H9 (cell line): ENCODE data around the gene CDK15. TPM values are rescaled to one million over a fixed set of nuclear protein-coding genes. Genes with fewer than 3 reads are reported as not detected.
A peak's percentile ranks its signal among the peaks of the same experiment; 100 is the strongest.
"Not testable (repeated sequence)": the region's sequence is repeated elsewhere in the genome, so short reads cannot be mapped to it uniquely, and the experiment has no call there.

Source experiments
- DNase-seq: peaks from one replicate; pipeline ENCODE4 v3.0.0-alpha.2; 2017
- H2AFZ ChIP-seq: one replicate; pipeline ENCODE4 v1.6.1; 2013; ENCODE audit warnings: mild to moderate bottlenecking, low read length, control low read depth, moderate library complexity
- H2AK5ac ChIP-seq: 2 replicates; pipeline ENCODE4 v1.6.1; 2013; ENCODE audit warnings: low read length, control low read depth, mixed read lengths; ENCODE audit not compliant: insufficient read length
- H2BK120ac ChIP-seq: one replicate; pipeline ENCODE4 v1.6.1; 2013; ENCODE audit warnings: low read depth, mild to moderate bottlenecking, low read length, control low read depth, inconsistent platforms; ENCODE audit not compliant: poor library complexity, severe bottlenecking
- H2BK12ac ChIP-seq: 2 replicates; pipeline ENCODE4 v1.6.1; 2013; ENCODE audit warnings: low read length, control low read depth, mixed read lengths, low read depth; ENCODE audit not compliant: insufficient read length
- H2BK15ac ChIP-seq: 2 replicates; pipeline ENCODE4 v1.6.1; 2013; ENCODE audit warnings: low read depth, low read length, control low read depth
- H2BK20ac ChIP-seq: one replicate; pipeline ENCODE4 v1.6.1; 2013; ENCODE audit warnings: low read depth, mild to moderate bottlenecking, low read length, control low read depth, inconsistent platforms; ENCODE audit not compliant: poor library complexity, severe bottlenecking
- H2BK5ac ChIP-seq: 2 replicates; pipeline ENCODE4 v1.6.1; 2013; ENCODE audit warnings: low read length, control low read depth, mixed read lengths; ENCODE audit not compliant: insufficient read length
- H3K14ac ChIP-seq: 2 replicates; pipeline ENCODE4 v1.6.1; 2013; ENCODE audit warnings: low read length, control low read depth; ENCODE audit not compliant: insufficient read depth
- H3K18ac ChIP-seq: 2 replicates; pipeline ENCODE4 v1.6.1; 2013; ENCODE audit warnings: low read depth, mild to moderate bottlenecking, mixed read lengths, low read length, control low read depth; ENCODE audit not compliant: insufficient read length
- H3K23ac ChIP-seq: 2 replicates; pipeline ENCODE4 v1.6.1; 2013; ENCODE audit warnings: low read length, control low read depth, mixed read lengths, low read depth; ENCODE audit not compliant: insufficient read length
- H3K23me2 ChIP-seq: 2 replicates; pipeline ENCODE4 v1.6.1; 2013; ENCODE audit warnings: low read depth, mild to moderate bottlenecking, mixed read lengths, low read length, control low read depth; ENCODE audit not compliant: insufficient read length, poor library complexity, severe bottlenecking
- H3K27ac ChIP-seq: 2 replicates; pipeline ENCODE4 v1.5.1; 2013; ENCODE audit warnings: low read length, control low read depth, mixed read lengths, low read depth; ENCODE audit not compliant: insufficient read length
- H3K27me3 ChIP-seq: 2 replicates; pipeline ENCODE4 v1.6.1; 2013; ENCODE audit warnings: low read length, control low read depth, inconsistent platforms; ENCODE audit not compliant: insufficient read depth
- H3K4ac ChIP-seq: 2 replicates; pipeline ENCODE4 v1.6.1; 2013; ENCODE audit warnings: low read depth, mild to moderate bottlenecking, control low read depth, inconsistent platforms, low read length, moderate library complexity
- H3K4me1 ChIP-seq: 2 replicates; pipeline ENCODE4 v1.6.1; 2013; ENCODE audit warnings: low read length, control low read depth, inconsistent platforms; ENCODE audit not compliant: insufficient read depth
- H3K4me2 ChIP-seq: 2 replicates; pipeline ENCODE4 v1.6.1; 2013; ENCODE audit warnings: low read length, control low read depth, mixed read lengths; ENCODE audit not compliant: insufficient read length, insufficient read depth
- H3K56ac ChIP-seq: 2 replicates; pipeline ENCODE4 v1.6.1; 2013; ENCODE audit warnings: low read depth, mild to moderate bottlenecking, mixed read lengths, low read length, control low read depth; ENCODE audit not compliant: insufficient read length
- H3K79me1 ChIP-seq: 2 replicates; pipeline ENCODE4 v1.6.1; 2013; ENCODE audit warnings: low read depth, mild to moderate bottlenecking, moderate library complexity, low read length, control low read depth, inconsistent platforms; ENCODE audit not compliant: insufficient read depth, poor library complexity, severe bottlenecking
- H3K79me2 ChIP-seq: 2 replicates; pipeline ENCODE4 v1.6.1; 2013; ENCODE audit warnings: low read length, control low read depth, inconsistent platforms; ENCODE audit not compliant: insufficient read depth
- H3K9ac ChIP-seq: 2 replicates; pipeline ENCODE4 v1.6.1; 2013; ENCODE audit warnings: low read length, control low read depth, mixed read lengths; ENCODE audit not compliant: insufficient read length; ENCODE audit errors: extremely low read depth
- H3K9me3 ChIP-seq: one replicate; pipeline ENCODE4 v1.6.1; 2013; ENCODE audit warnings: low read depth, low read length, inconsistent platforms; ENCODE audit not compliant: control insufficient read depth
- H3T11ph ChIP-seq: one replicate; pipeline ENCODE4 v1.6.1; 2013; ENCODE audit warnings: mild to moderate bottlenecking, low read length, control low read depth, inconsistent platforms
- H4K20me1 ChIP-seq: one replicate; pipeline ENCODE4 v1.6.1; 2013; ENCODE audit not compliant: control insufficient read depth, insufficient read length, insufficient read depth
- H4K5ac ChIP-seq: 2 replicates; pipeline ENCODE4 v1.6.1; 2013; ENCODE audit warnings: low read depth, mild to moderate bottlenecking, mixed read lengths, low read length, control low read depth; ENCODE audit not compliant: insufficient read length
- H4K8ac ChIP-seq: replicated peaks from 2 replicates; pipeline ENCODE4 v1.6.1; 2013; ENCODE audit warnings: low read length, control low read depth, mixed read lengths, low read depth; ENCODE audit not compliant: insufficient read length
- H4K91ac ChIP-seq: 2 replicates; pipeline ENCODE4 v1.6.1; 2013; ENCODE audit warnings: low read depth, mild to moderate bottlenecking, moderate library complexity, mixed read lengths, low read length, control low read depth; ENCODE audit not compliant: insufficient read length
- H3K27ac Mint-ChIP-seq, 3 experiments: 2 replicates in 2 of 3; 3 replicates in 1 of 3; pipeline ENCODE4 v1.8.0; 2020 to 2021; ENCODE audit warnings: mixed read lengths in 3 of 3, mild to moderate bottlenecking in 1 of 3, moderate library complexity in 1 of 3
- H3K27me3 Mint-ChIP-seq: 2 replicates; pipeline ENCODE4 v1.8.0; 2021; ENCODE audit warnings: low read depth, mild to moderate bottlenecking, moderate library complexity, mixed read lengths
- H3K36me3 Mint-ChIP-seq, 3 experiments: 2 replicates in 2 of 3; 3 replicates in 1 of 3; pipeline ENCODE4 v1.8.0; 2020 to 2021; ENCODE audit warnings: low read depth in 3 of 3, mixed read lengths in 3 of 3; ENCODE audit not compliant: insufficient read depth in 1 of 3
- H3K4me1 Mint-ChIP-seq, 2 experiments: 2 replicates each; pipeline ENCODE4 v1.8.0; 2020; ENCODE audit warnings: mixed read lengths in 2 of 2
- H3K4me3 Mint-ChIP-seq, 2 experiments: 2 replicates in 1 of 2; 3 replicates in 1 of 2; pipeline ENCODE4 v1.8.0; 2020 to 2021; ENCODE audit warnings: mild to moderate bottlenecking in 2 of 2, mixed read lengths in 2 of 2, moderate library complexity in 1 of 2
- H3K9me3 Mint-ChIP-seq, 2 experiments: 2 replicates in 1 of 2; 3 replicates in 1 of 2; pipeline ENCODE4 v1.8.0; 2020; ENCODE audit warnings: mild to moderate bottlenecking in 2 of 2, mixed read lengths in 2 of 2, moderate library complexity in 1 of 2
- CTCF ChIP-seq: fragments of 200-600 bp; sonication (generic); conservative IDR thresholded peaks from 3 replicates; pipeline ENCODE4 v1.8.0; 2021; ENCODE audit warnings: antibody characterized with exemption, mild to moderate bottlenecking
- WGBS: extraction: QIAGEN DNeasy Blood & Tissue Kit; methylation state at CpG from one replicate; pipeline ENCODE4 v1.1.7; 2013; ENCODE audit warnings: missing lambda C conversion rate, low lambda C conversion rate, mixed read lengths; ENCODE audit not compliant: insufficient read length; ENCODE audit errors: extremely low coverage; 5-methylcytosine and 5-hydroxymethylcytosine counted together
- total RNA-seq: library from RNA; stranded (reverse); gene quantifications from 2 replicates; pipeline ENCODE4 v1.2.1, GENCODE V29; 2021

The CDK15 gene
- total RNA-seq, 1 experiment from 2014 or later: not detected

DNA sequence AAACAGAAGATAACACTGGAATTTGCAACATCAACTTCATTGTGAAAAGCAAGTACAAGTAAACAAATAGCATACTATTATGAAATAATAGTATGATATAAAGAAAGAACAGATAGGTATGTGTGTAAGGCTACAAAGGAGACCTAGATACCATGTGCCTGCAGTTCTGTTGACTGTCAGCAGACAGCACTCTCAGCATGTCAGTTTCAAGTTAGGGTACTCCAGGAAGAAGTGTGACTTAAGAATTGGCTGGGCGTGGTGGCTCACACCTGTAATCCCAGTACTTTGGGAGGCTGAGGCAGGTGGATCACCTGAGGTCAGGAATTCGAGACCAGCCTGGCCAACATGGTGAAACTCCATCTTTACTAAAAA, 7.4 kb upstream of the CDK15 start:
- H3K23ac ChIP-seq, H2BK5ac ChIP-seq, H4K20me1 ChIP-seq, H4K91ac ChIP-seq, H3K56ac ChIP-seq, H3K36me3 Mint-ChIP-seq, H3K27me3 ChIP-seq, H3K14ac ChIP-seq, H2BK20ac ChIP-seq, H2BK15ac ChIP-seq, H3K27ac ChIP-seq, H2AFZ ChIP-seq, H3K18ac ChIP-seq, H3K4me1 ChIP-seq, H3K9me3 ChIP-seq, H4K5ac ChIP-seq, H3K23me2 ChIP-seq, H3K9ac ChIP-seq, H3K27me3 Mint-ChIP-seq, H3T11ph ChIP-seq, H3K4ac ChIP-seq, H2BK12ac ChIP-seq, H3K79me1 ChIP-seq, H2BK120ac ChIP-seq, H4K8ac ChIP-seq, H3K4me2 ChIP-seq, H3K79me2 ChIP-seq, H2AK5ac ChIP-seq, H3K27ac Mint-ChIP-seq, H3K4me1 Mint-ChIP-seq, H3K9me3 Mint-ChIP-seq, H3K4me3 Mint-ChIP-seq: not testable (repeated sequence)
- TF ChIP-seq CTCF: peak; percentile 64
- DNase-seq: peak; percentile 31
- no CpG with 5 or more reads among the region's 2 CpGs for WGBS
